HG03520 (cell line): Measurements from ENCODE around the gene RAMAC.
"Not testable (repeated sequence)": the region's sequence is repeated elsewhere in the genome, so short reads cannot be mapped to it uniquely, and the experiment has no call there.

ENCODE experiments used
- ATAC-seq: cut with Tn5 transposase; IDR thresholded peaks from one replicate; pipeline ENCODE4 v1.9.1; 2021; ENCODE audit warnings: mild to moderate bottlenecking, moderate library complexity; ENCODE audit not compliant: unreplicated experiment

RAMAC gene

DNA sequence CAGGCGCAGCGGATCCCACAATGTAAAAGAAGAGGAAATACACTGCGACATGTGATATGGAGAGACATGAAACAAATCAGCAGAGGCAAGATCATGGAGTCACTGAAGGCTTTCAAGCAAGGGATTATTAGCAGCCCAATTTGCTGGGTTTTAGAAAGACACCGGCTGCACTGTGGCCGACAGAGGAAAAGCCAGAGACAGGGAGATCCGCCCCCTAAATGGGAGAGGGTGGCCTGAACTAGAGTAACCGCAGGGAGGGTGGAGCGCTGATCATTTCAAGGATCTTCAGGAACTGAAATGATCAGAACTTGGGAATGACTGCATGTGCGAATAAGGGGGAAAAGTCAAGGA lies 26.0 kb downstream of the RAMAC start:
- no peak for ATAC-seq

DNA sequence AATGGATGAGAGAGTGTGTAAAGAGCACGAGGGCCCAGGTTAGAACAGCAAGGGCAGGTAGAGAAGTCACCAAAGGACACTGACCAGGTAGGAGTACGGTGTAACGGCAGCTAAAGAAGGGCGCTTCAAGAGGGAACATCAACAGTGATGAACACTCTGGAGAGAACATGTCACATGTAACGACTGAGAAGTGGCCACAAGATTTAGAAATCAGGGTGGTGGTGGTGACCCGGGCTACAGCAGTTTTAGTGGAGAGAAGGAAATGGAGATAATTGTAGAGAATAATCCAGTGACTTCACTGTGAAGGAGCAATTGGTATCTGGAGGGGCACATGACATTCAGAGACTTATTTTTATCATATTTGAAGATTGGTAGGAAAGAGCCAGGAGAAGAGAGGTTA lies 26.6 kb downstream of the RAMAC start:
- ATAC-seq, result no peak

DNA sequence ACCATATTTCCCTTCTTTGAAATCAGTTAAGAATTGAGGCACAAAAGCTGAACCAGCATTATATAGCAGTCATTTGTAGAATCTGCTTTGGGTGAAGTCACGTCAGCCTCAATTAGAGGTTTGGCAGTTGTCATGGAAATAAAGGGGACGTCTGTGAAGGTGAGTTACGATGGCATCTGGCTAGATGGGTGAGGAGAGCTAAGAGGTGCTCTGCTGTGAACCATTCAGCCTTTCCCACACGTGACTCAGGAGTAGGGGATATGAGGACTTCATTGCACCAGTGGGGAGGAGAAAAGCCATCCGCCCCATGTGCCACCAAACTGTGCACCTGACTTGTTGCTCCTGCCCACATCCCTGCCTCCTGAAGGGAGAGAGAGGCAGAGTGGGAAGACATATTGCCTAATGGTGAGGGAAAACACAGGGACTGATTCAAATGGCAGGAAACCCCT lies 28.2 kb downstream of the RAMAC start:
- ATAC-seq, result no peak

DNA sequence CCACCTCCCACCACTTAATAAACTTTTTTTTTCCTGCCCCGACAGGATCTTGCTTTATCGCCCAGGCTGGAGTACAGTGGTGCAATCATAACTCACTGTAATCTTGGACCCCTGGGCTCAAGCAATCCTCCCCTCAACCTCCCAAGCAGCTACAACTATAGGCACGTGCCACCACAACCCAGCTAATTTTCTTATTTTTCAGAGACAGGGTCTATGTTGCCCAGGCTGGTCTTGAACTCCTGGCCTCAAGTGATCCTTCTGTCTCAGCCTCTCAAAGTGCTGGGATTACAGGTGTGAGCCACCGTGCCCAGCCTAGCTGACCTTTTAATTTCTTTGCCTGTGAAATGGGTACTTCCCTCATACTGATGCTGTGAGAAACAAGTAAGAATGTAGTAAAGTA lies 29.4 kb downstream of the RAMAC start:
- no peak for ATAC-seq

DNA sequence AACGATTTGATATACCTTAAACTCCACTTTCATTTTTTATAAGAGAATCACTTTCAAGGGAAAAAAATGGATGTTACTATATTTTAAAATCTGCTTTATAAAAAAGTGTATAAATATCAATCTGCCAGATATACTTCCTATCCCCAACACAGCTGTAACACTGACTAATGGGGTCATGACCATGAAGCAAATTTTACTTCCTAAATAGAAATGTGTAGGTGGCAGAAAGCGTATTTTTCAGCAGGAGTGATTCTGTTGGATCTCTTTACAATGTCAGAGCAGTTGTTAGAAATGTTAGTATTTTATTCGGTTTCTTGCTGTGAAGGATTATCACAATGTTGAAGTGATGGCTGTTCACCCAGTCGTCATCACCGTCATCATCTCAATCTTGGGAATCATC lies 30.9 kb downstream of the RAMAC start:
- ATAC-seq, result no peak

DNA sequence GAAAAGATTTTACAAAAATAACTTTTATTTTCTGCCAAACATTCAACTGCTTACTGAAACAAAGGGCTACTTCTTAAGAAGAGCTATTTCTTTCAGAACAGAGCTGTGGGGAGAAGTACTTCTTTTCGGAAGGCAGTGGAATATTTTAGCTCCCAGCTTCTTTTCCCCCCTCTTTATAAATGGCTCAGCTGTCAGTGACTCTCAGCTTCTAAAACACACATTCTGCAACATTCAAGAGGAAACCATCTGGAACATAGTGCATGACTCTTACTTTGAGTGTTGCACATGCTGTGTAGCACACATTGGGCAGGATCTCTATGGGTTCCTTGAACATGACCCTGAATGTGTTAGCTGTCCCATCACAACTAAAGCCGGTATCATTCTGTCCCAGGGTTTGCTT lies 32.4 kb downstream of the RAMAC start:
- ATAC-seq, result no peak

DNA sequence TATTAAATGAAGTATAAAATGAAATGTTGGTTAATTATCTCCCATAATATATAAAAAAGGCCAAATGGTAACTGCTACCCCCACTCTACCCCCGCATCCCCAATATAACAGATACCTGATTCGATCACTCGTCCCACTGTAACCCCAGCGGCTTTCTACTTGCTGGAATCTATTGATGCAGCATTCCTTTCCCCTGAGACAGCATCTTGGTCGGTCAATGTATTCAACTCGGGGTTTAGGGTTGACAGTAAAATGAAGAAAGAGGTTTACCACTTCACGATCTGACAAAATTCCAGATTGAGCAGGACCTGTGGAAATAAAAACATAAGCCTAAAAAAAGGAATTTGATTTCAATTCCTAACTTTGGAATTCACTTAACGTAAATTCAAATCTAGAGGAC lies 44.0 kb downstream of the RAMAC start:
- ATAC-seq, result no peak

DNA sequence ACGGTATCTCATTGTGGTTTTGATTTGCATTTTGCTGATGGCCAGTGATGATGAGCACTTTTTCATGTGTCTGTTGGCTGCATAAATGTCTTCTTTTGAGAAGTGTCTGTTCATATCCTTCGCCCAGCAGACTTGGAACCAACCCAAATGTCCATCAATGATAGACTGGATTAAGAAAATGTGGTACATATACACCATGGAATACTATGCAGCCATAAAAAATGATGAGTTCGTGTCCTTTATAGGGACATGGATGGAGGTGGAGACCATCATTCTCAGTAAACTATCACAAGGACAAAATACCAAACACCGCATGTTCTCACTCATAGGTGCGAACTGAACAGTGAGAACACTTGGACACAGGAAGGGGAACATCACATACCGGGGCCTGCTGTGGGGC lies 45.2 kb downstream of the RAMAC start:
- ATAC-seq, result not testable (repeated sequence)

DNA sequence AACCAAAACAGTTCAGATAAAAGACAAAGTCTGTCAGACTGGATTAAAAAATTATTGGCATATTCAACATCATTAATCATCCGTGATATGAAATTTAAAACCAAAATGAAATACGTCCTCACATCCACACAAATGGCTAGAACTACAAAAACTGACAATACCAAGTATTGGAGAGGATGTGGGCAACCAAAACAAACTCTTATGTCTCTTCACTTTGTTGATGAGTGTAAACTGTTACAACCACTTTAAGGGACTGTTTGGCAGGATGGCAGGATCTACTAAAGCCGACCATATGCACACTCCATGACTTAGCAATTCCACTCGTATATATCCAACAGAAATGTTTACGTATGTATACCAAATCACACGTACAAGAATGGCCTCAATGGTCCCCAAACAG lies 50.2 kb downstream of the RAMAC start:
- ATAC-seq, result no peak

DNA sequence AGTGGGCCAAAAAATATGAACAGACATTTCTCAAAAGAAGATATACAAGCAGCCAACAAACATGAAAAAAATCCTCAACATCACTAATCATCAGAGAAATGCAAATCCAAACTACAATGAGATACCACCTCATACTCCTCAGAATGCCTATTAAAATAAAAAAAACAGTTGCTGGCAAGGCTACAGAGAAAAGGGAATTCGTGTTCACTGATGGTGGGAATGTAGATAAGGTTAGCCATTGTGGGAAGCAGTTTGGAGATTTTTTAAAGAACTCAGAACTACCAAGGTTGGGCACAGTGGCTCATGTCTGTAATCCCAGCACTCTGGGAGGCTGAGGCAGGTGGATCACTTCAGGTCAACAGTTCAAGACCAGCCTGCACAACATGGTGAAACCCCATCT lies 53.2 kb downstream of the RAMAC start:
- ATAC-seq, result no peak
